Activated naive CD4-positive, alpha-beta T cell treated with anti-CD3 and anti-CD28 coated beads for 36 hours (primary cell): ENCODE data around the gene KCNK7. TPM values are rescaled to one million over a fixed set of nuclear protein-coding genes. Genes with fewer than 3 reads are reported as not detected.
A peak's percentile ranks its signal among the peaks of the same experiment; 100 is the strongest.
"Not testable (repeated sequence)": the region's sequence is repeated elsewhere in the genome, so short reads cannot be mapped to it uniquely, and the experiment has no call there.

Experiments
- CTCF ChIA-PET: fragments of 350-600 bp; sonication (Branson Sonifier 250); formaldehyde crosslinking; loops from one replicate; lab custom pipeline; 2021; ENCODE audit warnings: antibody characterized with exemption; lab: Charles Lee
- DNase-seq: peaks from one replicate; pipeline ENCODE4 v3.0.0-alpha.2; 2020
- H3K27ac Mint-ChIP-seq: one replicate; pipeline ENCODE4 v1.8.0; 2021; ENCODE audit warnings: mild to moderate bottlenecking, mixed read lengths
- H3K27me3 Mint-ChIP-seq: one replicate; pipeline ENCODE4 v1.8.0; 2021; ENCODE audit warnings: low read depth, mixed read lengths
- H3K36me3 Mint-ChIP-seq: one replicate; pipeline ENCODE4 v1.8.0; 2021; ENCODE audit warnings: low read depth, mixed read lengths
- H3K4me1 Mint-ChIP-seq: one replicate; pipeline ENCODE4 v1.8.0; 2021; ENCODE audit warnings: low read depth, mixed read lengths
- H3K4me3 Mint-ChIP-seq: one replicate; pipeline ENCODE4 v1.8.0; 2021; ENCODE audit warnings: mild to moderate bottlenecking, moderate library complexity, mixed read lengths
- H3K9me3 Mint-ChIP-seq: one replicate; pipeline ENCODE4 v1.8.0; 2021; ENCODE audit warnings: mixed read lengths
- intact Hi-C: fragments of 100-400 bp; cut with micrococcal nuclease; formaldehyde crosslinking; loops from one replicate; pipeline ENCODE4 v1.15.1; 2023
- total RNA-seq, 2 experiments: library from RNA; stranded (reverse); gene quantifications; one replicate each; pipeline ENCODE4 v1.2.3, GENCODE V29; 2021

Gene KCNK7
- under 1 TPM in 1 of 2 experiments, not detected in 1; 0.35 TPM for total RNA-seq

- Mint-ChIP-seq H3K27ac (no peak within 1 kb of the TSS), H3K4me3 (no peak within 1 kb of the TSS), H3K36me3 (peaks cover 2% of the 10 kb centered on the region), H3K4me1 (peaks cover 10% of the 10 kb centered on the region), H3K27me3 (no peaks in the 10 kb centered on the region), H3K9me3 (no peaks in the 10 kb centered on the region)
- no peak for DNase-seq
- CTCF ChIA-PET: interaction anchor here (1.3 to 1.4 kb wide), 2 partner anchors 21 to 55 kb away, joined by 3 to 8 read pairs; no protein-coding TSS in a partner anchor
- intact Hi-C loops: no loop called here
Observed at GRCh38 chr11:65595543-65596281, at the start of gene KCNK7. Gene KCNK7, minus strand, starts transcription at chr11:65595800. Its CDS starts 28 bp downstream, at chr11:65595772.

GRCh38 chr11:65644837-65645236 is 49.2 kb upstream of the KCNK7 start:
- Mint-ChIP-seq H3K9me3 (no peaks in the 10 kb centered on the region), H3K4me3 (no peak overlapping the region), H3K27ac (no peak overlapping the region), H3K27me3 (no peaks in the 10 kb centered on the region), H3K36me3 (peaks cover 32% of the 10 kb centered on the region), H3K4me1 (peaks cover 37% of the 10 kb centered on the region)
- intact Hi-C loops: no loop called here
- CTCF ChIA-PET: interaction anchor here (0.5 kb wide), 1 partner anchor 31 kb away, joined by 3 read pairs; the partner anchor contains the start of gene MAP3K11
- no peak for DNase-seq

DNA sequence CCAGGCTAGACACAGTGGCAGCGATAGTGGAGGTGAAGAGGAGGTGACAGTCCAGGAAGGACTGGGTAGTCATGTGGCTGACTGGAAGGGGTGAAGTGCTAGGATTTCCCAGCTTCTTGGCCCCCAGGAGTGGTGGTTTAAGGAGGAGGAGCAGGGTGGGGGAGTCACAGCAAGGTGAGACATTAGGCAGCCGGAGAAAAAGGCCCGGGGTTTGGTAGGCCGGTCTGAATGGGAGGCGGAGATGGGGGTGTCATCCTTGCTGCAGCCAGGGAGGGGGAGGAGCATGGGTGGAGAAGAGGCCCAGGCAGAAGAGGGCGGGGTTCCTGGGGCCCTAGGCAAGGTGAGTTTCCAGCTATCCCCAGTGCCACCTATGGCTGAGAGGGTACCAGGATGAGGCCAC is 48.4 kb upstream of the KCNK7 start:
- H3K36me3 Mint-ChIP-seq: peaks cover 37% of the 10 kb centered on the region
- intact Hi-C loops: loop anchor here (1.0 kb wide), 1 partner anchor 8 kb away; no protein-coding TSS in a partner anchor
- CTCF ChIA-PET: interaction anchor here (1.1 to 1.3 kb wide), 2 partner anchors 56 to 103 kb away, joined by 3 read pairs; no protein-coding TSS in a partner anchor
- DNase-seq: peak; percentile 74
- H3K27ac Mint-ChIP-seq: peak overlapping the region; percentile 77
- H3K27me3 Mint-ChIP-seq: no peaks in the 10 kb centered on the region
- H3K4me1 Mint-ChIP-seq: peaks cover 44% of the 10 kb centered on the region
- no peak overlapping the region for H3K4me3 Mint-ChIP-seq
- no peaks in the 10 kb centered on the region for H3K9me3 Mint-ChIP-seq

DNA sequence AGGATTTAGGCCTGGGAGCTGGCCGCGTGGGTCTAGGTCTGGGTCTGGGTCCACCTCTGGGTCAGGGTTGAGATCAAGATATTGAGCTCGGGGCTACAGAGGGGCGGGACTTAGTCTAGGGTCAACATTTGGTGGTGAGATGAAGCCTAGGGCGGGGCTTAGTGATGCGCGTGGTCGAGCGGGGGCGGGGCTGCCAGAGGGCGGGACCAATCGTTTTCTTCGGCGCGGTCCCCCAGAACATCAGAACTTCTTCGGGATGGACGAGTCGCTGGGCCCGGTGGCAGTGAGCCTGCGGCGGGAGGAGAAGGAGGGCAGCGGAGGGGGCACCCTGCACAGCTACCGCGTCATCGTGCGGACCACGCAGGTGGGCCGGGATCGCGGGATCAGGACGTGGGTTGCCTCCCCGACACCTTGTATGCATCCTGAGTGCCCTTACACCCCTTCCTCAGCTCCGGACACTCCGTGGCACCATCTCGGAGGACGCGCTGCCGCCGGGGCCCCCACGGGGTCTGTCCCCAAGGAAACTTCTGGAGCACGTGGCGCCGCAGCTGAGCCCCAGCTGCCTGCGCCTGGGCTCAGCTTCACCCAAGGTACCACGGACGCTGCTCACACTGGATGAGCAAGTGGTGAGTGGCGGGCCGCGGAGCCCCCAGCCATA is 46.5 kb upstream of the KCNK7 start:
- peaks cover 54% of the 10 kb centered on the region for H3K4me1 Mint-ChIP-seq
- H3K36me3 Mint-ChIP-seq: peaks cover 41% of the 10 kb centered on the region
- peak overlapping the region; percentile 73 for H3K4me3 Mint-ChIP-seq
- intact Hi-C loops: no loop called here
- H3K9me3 Mint-ChIP-seq: no peaks in the 10 kb centered on the region
- DNase-seq: no peak
- H3K27ac Mint-ChIP-seq: peak overlapping the region; percentile 79
- CTCF ChIA-PET: interaction anchor here (1.3 kb wide), 1 partner anchor 15 kb away, joined by 3 read pairs; no protein-coding TSS in a partner anchor
- no peaks in the 10 kb centered on the region for H3K27me3 Mint-ChIP-seq

GRCh38 chr11:65641297-65642013 is 45.9 kb upstream of the KCNK7 start:
- peak overlapping the region; percentile 79 for H3K27ac Mint-ChIP-seq
- H3K4me1 Mint-ChIP-seq: peaks cover 57% of the 10 kb centered on the region
- H3K4me3 Mint-ChIP-seq: peak overlapping the region; percentile 73
- intact Hi-C loops: no loop called here
- H3K9me3 Mint-ChIP-seq: no peaks in the 10 kb centered on the region
- H3K27me3 Mint-ChIP-seq: no peaks in the 10 kb centered on the region
- DNase-seq: no peak
- peaks cover 45% of the 10 kb centered on the region for H3K36me3 Mint-ChIP-seq
- CTCF ChIA-PET: interaction anchor here (0.6 kb wide), 1 partner anchor 85 kb away, joined by 3 read pairs; no protein-coding TSS in a partner anchor

- Mint-ChIP-seq H3K27ac (peak overlapping the region; percentile 91), H3K27me3 (no peaks in the 10 kb centered on the region), H3K36me3 (peaks cover 43% of the 10 kb centered on the region), H3K4me1 (peaks cover 57% of the 10 kb centered on the region), H3K9me3 (no peaks in the 10 kb centered on the region), H3K4me3 (peak overlapping the region; percentile 88)
- intact Hi-C loops: no loop called here
- DNase-seq: peak; percentile 67
- CTCF ChIA-PET: interaction anchor here (1.1 kb wide), 1 partner anchor 9 kb away, joined by 3 read pairs; no protein-coding TSS in a partner anchor
Observed at GRCh38 chr11:65640483-65641296, 45.1 kb upstream of the KCNK7 start.

DNA sequence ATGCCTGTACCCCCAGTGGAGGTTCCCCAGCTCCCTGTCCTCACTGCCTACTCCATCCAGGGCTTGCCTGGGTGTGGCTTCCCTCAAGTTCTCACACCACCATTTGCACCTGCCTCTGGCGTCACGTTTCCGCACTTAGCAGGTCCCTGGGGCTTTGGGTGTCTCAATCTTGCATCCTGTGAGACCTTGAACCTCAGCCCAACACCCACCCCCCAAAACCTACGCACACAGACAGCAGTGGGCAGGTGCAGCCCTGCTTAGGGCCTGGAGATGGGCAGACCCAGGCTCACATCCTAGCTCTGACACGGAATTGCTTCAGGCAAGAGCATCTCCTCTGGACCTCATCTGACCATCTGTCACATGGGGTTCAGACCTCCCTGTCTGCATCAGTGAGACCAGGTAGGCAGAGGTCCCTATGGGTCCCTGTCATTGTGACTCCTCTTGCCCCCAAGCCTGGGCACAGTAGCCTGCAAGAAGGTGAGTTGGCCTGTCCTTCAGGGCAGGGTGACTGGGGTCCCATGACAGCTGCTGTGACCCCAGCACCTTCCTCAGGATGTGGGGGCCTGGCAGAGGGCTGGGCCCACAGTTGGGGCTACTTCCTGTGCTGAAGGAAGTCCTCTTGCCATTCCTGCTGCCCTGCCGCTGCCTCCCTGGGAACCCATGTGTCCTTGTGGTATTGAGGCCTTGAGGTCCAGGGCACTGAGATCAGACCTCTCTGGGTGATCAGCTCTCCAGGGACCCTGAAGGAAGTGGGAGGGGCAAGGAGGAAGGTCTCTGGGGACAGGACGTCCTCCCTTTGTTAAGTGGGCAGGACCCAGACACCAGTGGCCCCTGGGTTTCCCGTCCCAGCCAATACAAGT is 44.3 kb upstream of the KCNK7 start:
- Mint-ChIP-seq H3K9me3 (no peaks in the 10 kb centered on the region), H3K4me3 (peak overlapping the region; percentile 88), H3K27ac (peak overlapping the region; percentile 91), H3K27me3 (no peaks in the 10 kb centered on the region), H3K4me1 (peaks cover 57% of the 10 kb centered on the region), H3K36me3 (peaks cover 37% of the 10 kb centered on the region)
- CTCF ChIA-PET: interaction anchor here (1.1 to 1.7 kb wide), 4 partner anchors 10 to 46 kb away, joined by 3 to 6 read pairs (median 4); no protein-coding TSS in a partner anchor
- intact Hi-C loops: loop anchor here (2.0 kb wide), 1 partner anchor 13 kb away; no protein-coding TSS in a partner anchor
- peak; percentile 85 for DNase-seq

GRCh38 chr11:65639228-65639597 is 43.6 kb upstream of the KCNK7 start:
- Mint-ChIP-seq H3K4me1 (peaks cover 53% of the 10 kb centered on the region), H3K36me3 (peaks cover 31% of the 10 kb centered on the region), H3K27ac (peak overlapping the region; percentile 91), H3K4me3 (peak overlapping the region; percentile 88)
- intact Hi-C loops: loop anchor here (2.0 kb wide), 1 partner anchor 14 kb away; no protein-coding TSS in a partner anchor
- CTCF ChIA-PET: interaction anchor here (1.0 to 1.7 kb wide), 5 partner anchors 13 to 45 kb away, joined by 3 to 6 read pairs (median 4); no protein-coding TSS in a partner anchor
- DNase-seq, H3K9me3 Mint-ChIP-seq, H3K27me3 Mint-ChIP-seq: not testable (repeated sequence)

DNA sequence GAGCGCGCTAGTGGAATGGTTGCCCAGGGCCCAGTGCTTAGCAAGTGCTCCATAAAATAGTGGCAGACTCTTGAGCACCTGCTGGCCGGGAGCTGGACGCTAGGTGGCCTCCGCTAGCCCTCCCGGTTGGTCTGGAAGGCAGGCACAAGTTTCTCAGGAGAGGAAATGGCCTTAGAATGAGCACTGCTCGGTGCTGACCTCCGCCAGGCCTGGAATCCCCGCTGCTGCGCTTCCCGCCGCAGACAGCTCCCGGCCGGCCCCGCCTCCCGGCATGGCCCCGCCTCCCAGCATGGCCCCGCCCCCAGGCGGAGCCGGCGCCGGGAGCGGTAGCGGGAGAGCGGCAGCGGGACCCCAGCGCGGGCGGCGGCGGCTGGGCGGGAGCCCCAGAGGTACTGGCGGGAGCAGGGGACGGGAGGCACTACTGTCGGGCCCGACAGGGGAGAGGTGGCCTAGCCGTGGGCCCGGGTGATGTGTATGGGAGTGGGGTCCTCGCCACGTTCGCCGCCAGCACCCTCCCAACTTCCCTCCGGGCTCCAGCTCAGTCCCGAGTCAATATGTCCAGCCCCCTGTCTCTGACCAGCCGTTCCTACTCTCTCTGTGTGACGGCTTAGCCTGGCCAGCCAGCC is 42.3 kb upstream of the KCNK7 start, which contains the start of gene SIPA1:
Gene SIPA1, plus strand, starts transcription at position 308 of the 626 bp plus-strand sequence. CDS start 2,821 bp downstream, outside the sequence.
- Mint-ChIP-seq H3K27me3 (no peaks in the 10 kb centered on the region), H3K27ac (peak within 1 kb of the TSS; percentile 91), H3K36me3 (peaks cover 26% of the 10 kb centered on the region), H3K4me3 (peak within 1 kb of the TSS; percentile 88), H3K4me1 (peaks cover 44% of the 10 kb centered on the region), H3K9me3 (no peaks in the 10 kb centered on the region)
- CTCF ChIA-PET: interaction anchor here (0.7 to 1.7 kb wide), 6 partner anchors 9 to 29 kb away, joined by 3 to 6 read pairs (median 4); no protein-coding TSS in a partner anchor
- DNase-seq: peak; percentile 71
- intact Hi-C loops: loop anchor here (1.0 to 2.0 kb wide), 4 partner anchors 15 to 64 kb away; partner anchors contain the start of gene PCNX3

DNA sequence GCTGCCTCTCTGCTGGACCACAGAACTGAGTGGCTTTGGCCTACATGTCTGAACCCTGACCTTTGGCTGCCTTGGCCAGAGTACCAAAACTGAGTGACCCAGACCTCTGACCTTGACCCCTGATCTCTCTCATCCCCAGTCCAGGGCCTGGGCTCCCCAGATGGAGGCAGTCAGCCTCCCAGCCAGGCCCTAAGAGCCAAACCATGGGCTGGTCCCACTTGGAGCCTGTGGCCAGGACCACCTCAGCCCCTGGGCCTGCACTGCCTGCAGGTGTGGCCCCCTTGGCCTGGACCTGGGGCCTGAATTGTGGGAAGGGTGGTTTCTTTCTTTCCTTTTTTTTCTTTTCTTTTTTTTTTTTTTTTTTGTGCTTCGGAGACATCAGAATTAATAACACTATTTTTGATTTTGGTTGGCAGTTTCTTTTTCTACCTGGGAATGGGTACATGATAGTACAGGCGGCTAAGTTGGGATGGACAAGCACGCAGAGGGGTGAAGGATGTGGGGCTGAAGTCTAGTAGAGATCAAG is 41.5 kb upstream of the KCNK7 start:
- Mint-ChIP-seq H3K27ac (peak overlapping the region; percentile 91), H3K36me3 (peaks cover 26% of the 10 kb centered on the region), H3K9me3 (no peaks in the 10 kb centered on the region), H3K4me3 (peak overlapping the region; percentile 88), H3K27me3 (no peaks in the 10 kb centered on the region), H3K4me1 (peaks cover 43% of the 10 kb centered on the region)
- DNase-seq: no peak
- CTCF ChIA-PET: interaction anchor here (1.4 kb wide), 1 partner anchor 11 kb away, joined by 6 read pairs; no protein-coding TSS in a partner anchor
- intact Hi-C loops: no loop called here
